PC-9 (cell line): ENCODE results near the gene MIF. TPM values are rescaled to one million over a fixed set of nuclear protein-coding genes. Genes with fewer than 3 reads are reported as not detected.

Source experiments
- Bru-seq: library from RNA; stranded (reverse); fragments of 400-500 nt; gene quantifications from one replicate; lab custom pipeline; 2021; lab: Mats Ljungman, UMichigan
- BruChase-seq, 2 experiments: library from RNA; stranded (reverse); fragments of 400-500 nt; gene quantifications; one replicate each; lab custom pipeline; 2021; lab: Mats Ljungman, UMichigan
- BruUV-seq: library from RNA; stranded (reverse); fragments of 400-500 nt; replicated peaks from 2 replicates; lab custom pipeline; 2021; lab: Mats Ljungman, UMichigan
- CTCF ChIA-PET: fragments of 300-600 bp; sonication (Branson Sonifier 250); formaldehyde crosslinking; loops from one replicate; lab custom pipeline; 2022; ENCODE audit warnings: antibody characterized with exemption; lab: Charles Lee
- POLR2A ChIA-PET: fragments of 300-600 bp; sonication (Branson Sonifier 250); formaldehyde crosslinking; loops from one replicate; lab custom pipeline; 2022; ENCODE audit warnings: antibody characterized with exemption; ENCODE audit not compliant: unreplicated experiment; lab: Charles Lee
- DNase-seq, 2 experiments: peaks; one replicate each; pipeline versions ENCODE4 v3.0.0 to v3.0.0-alpha.2; 2015 to 2022; ENCODE audit warnings: mixed read lengths in 1 of 2
- H2AFZ ChIP-seq: fragments of 200-600 bp; sonication (generic); 2 replicates; pipeline ENCODE4 v1.8.1; 2017; ENCODE audit warnings: antibody characterized with exemption
- H3F3A ChIP-seq: fragments of 200-600 bp; sonication (generic); 2 replicates; pipeline ENCODE4 v1.8.1; 2017; ENCODE audit warnings: antibody characterized with exemption, mild to moderate bottlenecking, low read depth; ENCODE audit not compliant: insufficient read depth
- H3K27ac ChIP-seq: fragments of 200-600 bp; sonication (generic); 2 replicates; pipeline ENCODE4 v1.6.1; 2016; ENCODE audit warnings: mixed run types
- H3K27me3 ChIP-seq: fragments of 200-600 bp; sonication (generic); 2 replicates; pipeline ENCODE4 v1.6.1; 2016; ENCODE audit warnings: low read depth, mixed run types; ENCODE audit not compliant: insufficient read depth
- H3K36me3 ChIP-seq: fragments of 200-600 bp; sonication (generic); 2 replicates; pipeline ENCODE4 v1.6.1; 2016; ENCODE audit warnings: low read depth, mixed run types
- H3K4me1 ChIP-seq: fragments of 200-600 bp; sonication (generic); replicated peaks from 2 replicates; pipeline ENCODE4 v1.6.1; 2016; ENCODE audit warnings: mixed run types; ENCODE audit not compliant: insufficient read depth
- H3K4me2 ChIP-seq: fragments of 200-600 bp; sonication (generic); 2 replicates; pipeline ENCODE4 v1.6.1; 2017; ENCODE audit warnings: mixed run types
- H3K4me3 ChIP-seq: fragments of 200-600 bp; sonication (generic); 2 replicates; pipeline ENCODE4 v1.6.1; 2016; ENCODE audit warnings: mixed run types
- H3K79me2 ChIP-seq: fragments of 200-600 bp; sonication (generic); 2 replicates; pipeline ENCODE4 v1.6.1; 2017; ENCODE audit warnings: low read depth, mixed run types
- H3K9me2 ChIP-seq: fragments of 200-600 bp; sonication (generic); 2 replicates; pipeline ENCODE4 v1.8.1; 2017; ENCODE audit warnings: mild to moderate bottlenecking; ENCODE audit not compliant: insufficient read depth
- H3K9me3 ChIP-seq: fragments of 200-600 bp; sonication (generic); 2 replicates; pipeline ENCODE4 v1.8.1; 2016; ENCODE audit warnings: low read depth; ENCODE audit not compliant: insufficient read depth
- H4K20me1 ChIP-seq: fragments of 200-600 bp; sonication (generic); 2 replicates; pipeline ENCODE4 v1.8.1; 2017; ENCODE audit not compliant: insufficient read depth
- CTCF ChIP-seq: fragments of 200-600 bp; sonication (generic); conservative IDR thresholded peaks from 2 replicates; pipeline ENCODE4 v1.6.1; 2017; ENCODE audit warnings: mixed run types, antibody characterized with exemption, mild to moderate bottlenecking, moderate library complexity
- EZH2 ChIP-seq: fragments of 200-600 bp; sonication (generic); IDR thresholded peaks from 2 replicates; pipeline ENCODE4 v1.8.0; 2017; ENCODE audit warnings: antibody characterized with exemption, low read depth
- intact Hi-C: fragments of 100-400 bp; cut with micrococcal nuclease; formaldehyde crosslinking; loops from one replicate; pipeline ENCODE4 v1.10.0; 2022; ENCODE audit not compliant: unreplicated experiment
- long read RNA-seq: library from polyadenylated mRNA; stranded (forward); transcript quantifications from one replicate; pipeline ENCODE4 v2.0.0, GENCODE V29; 2022
- total RNA-seq: library from RNA; stranded (reverse); gene quantifications from 2 replicates; pipeline ENCODE4 v1.2.3, GENCODE V29; 2021

MIF gene
- total RNA-seq (531 and 695 TPM in 2 replicates), Bru-seq, nascent RNA (percentile 93 among the genes with signal in this experiment), BruChase-seq, experiment 1, labeled RNA remaining after a 2-hour chase (percentile 92 among the genes with signal in this experiment), BruChase-seq, experiment 2, labeled RNA remaining after a 6-hour chase (percentile 95 among the genes with signal in this experiment)
- long read RNA-seq, transcript MIF-201 (3 exons, 939 nt) = major isoform, 1,733 of 1,784 reads
- long read RNA-seq, transcript MIF-203 (2 exons, 435 nt) = minor isoform, 15 of 1,784 reads
- long read RNA-seq, transcript MIF-202 (2 exons, 589 nt) = minor isoform, 23 of 1,784 reads
- long read RNA-seq, partial matches to known transcripts = 0 of 1,784 reads
- long read RNA-seq, other reads (novel, unspliced or antisense) = 13 of 1,784 reads

- H3F3A ChIP-seq = peaks cover 56% of the 10 kb centered on the region; the same call in 1 of the 2 replicates
- intact Hi-C loops = no loop called here
- H3K9me3 ChIP-seq = no peaks in the 10 kb centered on the region
- no TSS peak for BruUV-seq
- peaks cover 19% of the 10 kb centered on the region for H4K20me1 ChIP-seq
- DNase-seq = peak; percentile 81 to 96
- peak within 1 kb of the TSS; percentile 86 for H2AFZ ChIP-seq
- TF ChIP-seq EZH2 (no peak), CTCF (peak; percentile 84)
- H3K27ac ChIP-seq = peak within 1 kb of the TSS; percentile 79
- peaks cover 31% of the 10 kb centered on the region for H3K79me2 ChIP-seq
- H3K4me2 ChIP-seq = peak within 1 kb of the TSS; percentile 100
- POLR2A ChIA-PET = interaction anchor here (0.5 to 1.5 kb wide), 6 partner anchors 10 to 689 kb away, joined by 3 to 17 read pairs (median 4); no protein-coding TSS in a partner anchor
- no peaks in the 10 kb centered on the region for H3K9me2 ChIP-seq
- H3K4me3 ChIP-seq = peak within 1 kb of the TSS; percentile 80
- CTCF ChIA-PET = interaction anchor here (0.5 to 0.9 kb wide), 4 partner anchors 28 to 748 kb away, joined by 3 to 14 read pairs (median 4); no protein-coding TSS in a partner anchor
- peaks cover 19% of the 10 kb centered on the region for H3K4me1 ChIP-seq
- H3K36me3 ChIP-seq = peaks cover 18% of the 10 kb centered on the region
- H3K27me3 ChIP-seq = no peaks in the 10 kb centered on the region
Observed at GRCh38 chr22:23893945-23894709, at the start of gene MIF. TSS of gene MIF (plus strand) at chr22:23894383. CDS start at chr22:23894475, 92 bp downstream.

- Histone ChIP-seq H2AFZ (no peak overlapping the region), H3K27ac (no peak overlapping the region), H3K36me3 (no peaks in the 10 kb centered on the region), H4K20me1 (no peaks in the 10 kb centered on the region), H3K9me2 (no peaks in the 10 kb centered on the region), H3K27me3 (no peaks in the 10 kb centered on the region), H3K79me2 (no peaks in the 10 kb centered on the region), H3K9me3 (no peaks in the 10 kb centered on the region), H3F3A (no peaks in the 10 kb centered on the region; the same call in 1 of the 2 replicates), H3K4me1 (0 out of 2 replicates have a peak, but pooled peaks cover 6% of the 10 kb centered on the region), H3K4me3 (no peak overlapping the region), H3K4me2 (no peak overlapping the region)
- BruUV-seq = no TSS peak
- CTCF ChIA-PET = no interaction called here
- DNase-seq = no peak
- POLR2A ChIA-PET = no interaction called here
- TF ChIP-seq EZH2 (no peak), CTCF (no peak)
- intact Hi-C loops = loop anchor here (5.0 kb wide), 1 partner anchor 302 kb away; no protein-coding TSS in a partner anchor
Observed at GRCh38 chr22:23844739-23845202, 49.4 kb upstream of the MIF start.
